Astrocyte (in vitro differentiated cells and primary cell): ENCODE data around the gene PIR. TPM values are rescaled to one million over a fixed set of nuclear protein-coding genes. Genes with fewer than 3 reads are reported as not detected.

Source experiments
- DNase-seq: peaks from one replicate; pipeline ENCODE4 v3.0.0-alpha.2; 2010; ENCODE audit warnings: low read depth
- FAIRE-seq: peaks from 2 replicates; lab custom pipeline; 2011; peaks lifted over from hg19 to GRCh38; lab: Jason Lieb, UNC
- H2AFZ ChIP-seq: 2 replicates; pipeline ENCODE4 v1.6.0; 2012; ENCODE audit warnings: low read depth, low read length, inconsistent platforms
- H3K27ac ChIP-seq: 2 replicates; pipeline ENCODE4 v1.5.1; 2011; ENCODE audit warnings: low read depth, low read length, inconsistent platforms
- H3K27me3 ChIP-seq: 2 replicates; pipeline ENCODE4 v1.6.0; 2011; ENCODE audit warnings: low read length, inconsistent platforms; ENCODE audit not compliant: insufficient read depth
- H3K36me3 ChIP-seq: 2 replicates; pipeline ENCODE4 v1.5.1; 2011; ENCODE audit warnings: low read length, inconsistent platforms; ENCODE audit not compliant: insufficient read depth
- H3K4me1 ChIP-seq: 2 replicates; pipeline ENCODE4 v1.5.1; 2011; ENCODE audit warnings: low read length, inconsistent platforms; ENCODE audit not compliant: insufficient read depth
- H3K4me2 ChIP-seq: 2 replicates; pipeline ENCODE4 v1.6.0; 2012; ENCODE audit warnings: low read length, inconsistent platforms
- H3K4me3 ChIP-seq: 2 replicates; pipeline ENCODE4 v1.5.1; 2011; ENCODE audit warnings: low read depth, mild to moderate bottlenecking, low read length, inconsistent platforms; ENCODE audit not compliant: insufficient read depth
- H3K79me2 ChIP-seq: 2 replicates; pipeline ENCODE4 v1.6.0; 2012; ENCODE audit warnings: mild to moderate bottlenecking, low read length, inconsistent platforms; ENCODE audit not compliant: insufficient read depth
- H3K9ac ChIP-seq: 2 replicates; pipeline ENCODE4 v1.6.0; 2012; ENCODE audit warnings: mild to moderate bottlenecking, low read length, inconsistent platforms
- H3K9me3 ChIP-seq: 2 replicates; pipeline ENCODE4 v1.5.1; 2012; ENCODE audit warnings: low read depth, mild to moderate bottlenecking, low read length, inconsistent platforms; ENCODE audit not compliant: insufficient read depth
- H4K20me1 ChIP-seq: 2 replicates; pipeline ENCODE4 v1.6.0; 2012; ENCODE audit warnings: low read length, inconsistent platforms; ENCODE audit not compliant: insufficient read depth
- H3K27ac Mint-ChIP-seq: one replicate; pipeline ENCODE4 v1.8.0; 2021; ENCODE audit warnings: mild to moderate bottlenecking, mixed read lengths; ENCODE audit not compliant: unreplicated experiment
- H3K27me3 Mint-ChIP-seq: one replicate; pipeline ENCODE4 v1.8.0; 2021; ENCODE audit warnings: low read depth, mixed read lengths; ENCODE audit not compliant: unreplicated experiment
- H3K36me3 Mint-ChIP-seq: one replicate; pipeline ENCODE4 v1.8.0; 2021; ENCODE audit warnings: low read depth, mixed read lengths; ENCODE audit not compliant: unreplicated experiment
- H3K4me1 Mint-ChIP-seq: one replicate; pipeline ENCODE4 v1.8.0; 2021; ENCODE audit warnings: low read depth, mixed read lengths; ENCODE audit not compliant: unreplicated experiment
- H3K4me3 Mint-ChIP-seq: one replicate; pipeline ENCODE4 v1.8.0; 2021; ENCODE audit warnings: mild to moderate bottlenecking, moderate library complexity, mixed read lengths; ENCODE audit not compliant: unreplicated experiment
- H3K9me3 Mint-ChIP-seq: one replicate; pipeline ENCODE4 v1.8.0; 2021; ENCODE audit warnings: mild to moderate bottlenecking, mixed read lengths; ENCODE audit not compliant: unreplicated experiment
- CTCF ChIP-seq: IDR thresholded peaks from 2 replicates; pipeline ENCODE4 v1.5.1; 2011; ENCODE audit warnings: low read depth, mild to moderate bottlenecking, inconsistent platforms, low read length, moderate library complexity; ENCODE audit not compliant: insufficient read depth
- EZH2 ChIP-seq: IDR thresholded peaks from 2 replicates; pipeline ENCODE4 v1.6.1; 2012; ENCODE audit warnings: mild to moderate bottlenecking, low read length, inconsistent platforms; ENCODE audit not compliant: insufficient read depth
- total RNA-seq: library from RNA; stranded (reverse); gene quantifications from 2 replicates; pipeline ENCODE4 v1.2.1, GENCODE V29; 2021

Gene PIR
- total RNA-seq, 1 donor from 2014 or later, result 5.5 TPM

DNA sequence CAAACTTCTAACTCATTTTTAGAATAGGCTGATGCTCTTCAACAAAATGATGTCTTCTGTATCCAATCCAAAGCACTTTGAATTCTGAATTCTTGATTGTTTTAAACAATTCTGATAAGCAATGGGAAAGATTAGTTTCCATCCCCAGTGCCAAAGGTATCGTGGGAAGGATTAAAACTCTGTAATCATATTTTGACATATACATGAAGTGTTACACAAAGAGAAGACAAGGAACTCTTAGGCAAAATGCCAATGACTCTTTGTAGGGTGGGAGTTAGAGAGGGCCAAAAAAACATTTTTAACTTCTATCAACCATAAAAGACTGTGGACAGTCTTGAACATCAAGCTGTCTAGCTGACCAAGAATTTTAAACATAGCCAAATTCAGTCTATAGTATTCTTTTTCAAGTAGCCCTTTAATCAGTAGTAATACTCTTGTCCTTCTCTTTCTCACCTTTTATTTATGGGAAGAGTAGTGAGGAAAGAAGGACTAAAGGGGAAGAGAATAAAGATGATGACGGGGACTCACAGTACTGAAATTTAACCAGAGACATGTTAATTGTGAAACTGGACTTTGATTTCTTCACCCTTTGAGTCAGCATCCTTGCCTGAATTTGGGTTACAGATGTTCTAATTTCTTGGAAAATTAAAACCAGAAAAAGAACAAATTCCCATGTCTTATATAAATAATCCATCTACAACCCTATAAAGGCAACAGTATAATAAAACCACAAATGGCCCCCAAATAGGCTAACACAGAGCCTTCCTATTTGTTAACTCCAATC is 57.1 kb downstream of the PIR start:
- Mint-ChIP-seq H3K27ac (no peak overlapping the region), H3K27me3 (no peaks in the 10 kb centered on the region), H3K4me1 (no peaks in the 10 kb centered on the region), H3K4me3 (no peak overlapping the region), H3K36me3 (no peaks in the 10 kb centered on the region), H3K9me3 (no peaks in the 10 kb centered on the region)
- no peak overlapping the region for H3K9ac ChIP-seq
- TF ChIP-seq EZH2 (no peak), CTCF (no peak)
- FAIRE-seq, result peak; percentile 34
- H3K4me3 ChIP-seq, result no peak overlapping the region
- H3K4me2 ChIP-seq, result no peak overlapping the region
- H3K27me3 ChIP-seq, result no peaks in the 10 kb centered on the region
- H2AFZ ChIP-seq, result no peak overlapping the region
- H3K4me1 ChIP-seq, result no peaks in the 10 kb centered on the region
- no peaks in the 10 kb centered on the region for H3K79me2 ChIP-seq
- DNase-seq, result no peak
- H4K20me1 ChIP-seq, result no peaks in the 10 kb centered on the region
- H3K9me3 ChIP-seq, result no peaks in the 10 kb centered on the region
- no peak overlapping the region for H3K27ac ChIP-seq
- no peaks in the 10 kb centered on the region for H3K36me3 ChIP-seq

GRCh38 chrX:15434205-15434604 is 58.9 kb downstream of the PIR start:
- no peaks in the 10 kb centered on the region for H3K79me2 ChIP-seq
- no peak overlapping the region for H3K27ac ChIP-seq
- TF ChIP-seq EZH2 (no peak), CTCF (no peak)
- no peaks in the 10 kb centered on the region for H4K20me1 ChIP-seq
- no peaks in the 10 kb centered on the region for H3K4me1 ChIP-seq
- H3K4me1 Mint-ChIP-seq, result no peaks in the 10 kb centered on the region
- FAIRE-seq, result no peak
- no peaks in the 10 kb centered on the region for H3K9me3 Mint-ChIP-seq
- H3K27ac Mint-ChIP-seq, result no peak overlapping the region
- no peak overlapping the region for H3K9ac ChIP-seq
- no peaks in the 10 kb centered on the region for H3K27me3 Mint-ChIP-seq
- H3K4me2 ChIP-seq, result no peak overlapping the region
- H3K4me3 Mint-ChIP-seq, result no peak overlapping the region
- no peak overlapping the region for H2AFZ ChIP-seq
- no peak overlapping the region for H3K4me3 ChIP-seq
- no peaks in the 10 kb centered on the region for H3K36me3 Mint-ChIP-seq
- no peaks in the 10 kb centered on the region for H3K9me3 ChIP-seq
- no peaks in the 10 kb centered on the region for H3K27me3 ChIP-seq
- DNase-seq, result no peak
- no peaks in the 10 kb centered on the region for H3K36me3 ChIP-seq

DNA sequence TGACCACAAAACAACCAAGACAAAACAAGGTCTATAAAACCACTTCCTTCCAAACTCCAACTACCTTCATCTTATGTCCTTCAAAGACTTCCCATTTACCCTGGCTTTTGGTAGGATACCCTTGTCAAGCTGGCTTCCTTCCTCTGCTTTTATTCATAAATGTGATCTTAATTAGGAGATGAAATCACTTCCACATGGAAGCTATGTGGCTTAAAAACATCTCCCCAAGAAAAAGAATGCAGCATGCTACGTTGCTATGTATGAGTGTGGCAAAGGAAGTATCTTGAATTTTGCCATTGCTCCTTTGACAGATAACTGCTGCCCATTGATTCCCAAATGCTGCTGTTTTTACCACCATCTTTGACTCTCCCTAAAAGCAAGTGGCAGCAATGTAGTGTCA is 62.5 kb downstream of the PIR start:
- H3K36me3 Mint-ChIP-seq, result no peaks in the 10 kb centered on the region
- Histone ChIP-seq H3K79me2 (no peaks in the 10 kb centered on the region), H2AFZ (no peak overlapping the region), H3K4me2 (no peak overlapping the region), H3K9me3 (no peaks in the 10 kb centered on the region), H3K9ac (no peak overlapping the region), H3K27me3 (no peaks in the 10 kb centered on the region), H3K36me3 (no peaks in the 10 kb centered on the region), H3K4me1 (no peaks in the 10 kb centered on the region), H3K4me3 (no peak overlapping the region), H3K27ac (no peak overlapping the region), H4K20me1 (no peaks in the 10 kb centered on the region)
- TF ChIP-seq CTCF, result no peak
- TF ChIP-seq EZH2, result no peak
- no peak overlapping the region for H3K4me3 Mint-ChIP-seq
- no peaks in the 10 kb centered on the region for H3K4me1 Mint-ChIP-seq
- no peak for FAIRE-seq
- H3K9me3 Mint-ChIP-seq, result no peaks in the 10 kb centered on the region
- H3K27me3 Mint-ChIP-seq, result no peaks in the 10 kb centered on the region
- no peak overlapping the region for H3K27ac Mint-ChIP-seq
- no peak for DNase-seq
